Stimulated activated naive CD4-positive, alpha-beta T cell treated with Interleukin-2 at 50 U/mL for 16 hours (primary cell): ENCODE results near the gene CDH8.
"Not testable (repeated sequence)": the region's sequence is repeated elsewhere in the genome, so short reads cannot be mapped to it uniquely, and the experiment has no call there.

Experiments
- DNase-seq: peaks from one replicate; lab custom pipeline; 2025; lab: John Stamatoyannopoulos, UW

CDH8 gene

DNA sequence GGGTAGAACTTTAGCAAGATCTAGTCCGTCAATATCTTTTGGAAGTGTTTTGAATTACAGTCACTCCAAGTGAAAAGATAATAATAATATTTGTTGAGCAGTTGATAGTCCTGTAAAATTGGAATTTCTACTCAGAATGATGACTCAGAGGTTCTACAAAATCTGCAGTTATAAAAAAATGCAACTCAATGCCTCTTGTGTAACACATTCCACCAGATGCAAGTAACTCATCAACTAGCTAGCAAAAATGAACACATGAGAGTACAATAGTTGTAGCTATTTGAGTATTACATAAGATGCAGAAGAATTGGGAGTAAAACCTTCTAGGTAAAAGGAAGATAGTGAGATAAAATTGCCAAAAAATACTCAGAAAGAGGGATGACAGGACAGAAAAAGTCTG, 177.2 kb downstream of the CDH8 start:
- DNase-seq: no peak

DNA sequence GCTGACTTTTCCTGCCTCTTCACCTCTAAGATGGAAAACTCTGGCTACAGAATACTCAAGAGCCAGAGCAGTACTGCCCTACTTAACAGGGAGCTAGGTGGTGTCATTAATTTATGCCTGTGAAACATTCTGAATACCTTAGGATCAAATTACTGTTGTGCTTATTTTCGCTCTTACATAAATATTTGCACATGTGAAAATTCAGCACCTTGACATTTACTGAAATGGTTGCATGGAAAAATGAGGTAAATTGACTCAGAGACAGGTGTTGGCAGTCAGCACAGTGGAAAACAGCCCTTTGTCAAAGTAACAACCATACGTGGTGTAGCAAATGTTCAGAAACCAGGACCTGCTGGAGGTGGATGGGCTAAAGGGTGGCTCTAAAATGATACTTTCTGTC, 193.6 kb downstream of the CDH8 start:
- no peak for DNase-seq

DNA sequence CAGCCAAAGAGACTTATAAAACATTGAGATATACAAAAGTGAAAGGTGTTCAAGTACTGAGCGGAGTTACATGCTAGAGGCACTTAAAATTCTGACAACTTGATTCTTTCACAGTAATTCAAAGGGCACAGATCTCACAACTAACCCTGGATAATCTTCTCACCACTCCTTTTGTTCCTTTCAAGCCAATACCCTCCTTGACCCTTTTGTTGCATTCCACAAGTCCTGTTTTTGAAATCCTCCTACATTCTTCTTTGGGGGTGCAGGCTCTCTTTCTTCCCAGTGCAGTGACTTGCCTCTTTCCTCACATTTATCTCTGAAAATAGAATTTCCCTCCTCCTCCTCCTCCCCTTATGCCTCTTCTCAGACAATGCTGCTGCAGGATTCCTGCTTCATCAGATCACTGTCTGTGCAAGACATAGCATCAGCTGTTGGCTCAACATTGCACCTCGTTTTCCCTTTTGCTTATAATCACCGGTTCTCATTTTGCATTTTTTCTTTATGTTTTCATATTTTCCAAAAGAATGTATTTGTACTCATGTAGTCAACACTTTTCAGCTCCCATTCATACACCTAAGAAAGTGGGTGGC, 199.3 kb downstream of the CDH8 start:
- DNase-seq: no peak

DNA sequence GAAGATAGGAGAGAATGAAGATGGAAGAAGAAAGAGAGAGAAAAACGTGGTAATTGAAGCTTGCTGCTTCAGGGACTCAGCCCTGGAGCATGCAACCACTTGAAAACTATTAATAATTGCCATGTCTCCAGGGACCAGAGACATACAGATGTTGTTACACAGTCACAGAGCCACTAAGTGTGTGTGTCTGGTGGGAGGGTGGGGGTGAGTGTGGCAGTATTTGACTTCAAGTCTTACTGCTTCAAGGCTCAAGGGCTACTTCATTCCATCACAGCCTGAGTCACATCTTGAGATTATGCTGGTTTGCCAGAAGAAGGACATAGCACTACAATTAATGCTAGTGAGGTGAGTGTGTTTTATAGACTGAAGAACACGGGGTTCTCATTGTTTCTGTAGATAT, 202.2 kb downstream of the CDH8 start:
- no peak for DNase-seq

DNA sequence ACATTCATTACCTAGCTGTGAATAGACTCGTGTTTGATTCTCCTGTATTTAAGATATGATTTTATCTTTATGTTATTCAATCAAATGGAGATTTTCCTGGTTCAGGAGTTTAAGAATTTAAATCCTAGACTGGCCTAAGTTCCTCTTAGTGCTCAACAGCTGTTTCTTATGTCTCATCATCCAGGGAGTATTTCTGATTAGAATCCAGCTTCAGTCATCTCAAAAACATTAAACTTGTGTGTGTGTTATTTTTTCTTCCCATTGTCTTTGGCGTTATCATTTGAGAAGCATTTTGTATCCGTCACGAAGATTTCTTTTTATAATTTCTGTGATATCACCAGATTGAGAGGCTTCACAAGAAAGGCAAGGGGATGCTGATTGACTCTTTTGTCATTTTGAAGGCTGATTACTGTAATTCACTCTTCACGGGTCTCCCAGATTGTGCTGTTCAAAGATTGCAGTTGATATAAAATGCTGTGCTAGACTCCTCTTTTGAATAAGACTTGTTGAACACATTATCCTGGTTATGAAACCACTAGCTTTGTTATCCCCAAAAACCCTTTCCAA, 204.8 kb downstream of the CDH8 start:
- DNase-seq: no peak

DNA sequence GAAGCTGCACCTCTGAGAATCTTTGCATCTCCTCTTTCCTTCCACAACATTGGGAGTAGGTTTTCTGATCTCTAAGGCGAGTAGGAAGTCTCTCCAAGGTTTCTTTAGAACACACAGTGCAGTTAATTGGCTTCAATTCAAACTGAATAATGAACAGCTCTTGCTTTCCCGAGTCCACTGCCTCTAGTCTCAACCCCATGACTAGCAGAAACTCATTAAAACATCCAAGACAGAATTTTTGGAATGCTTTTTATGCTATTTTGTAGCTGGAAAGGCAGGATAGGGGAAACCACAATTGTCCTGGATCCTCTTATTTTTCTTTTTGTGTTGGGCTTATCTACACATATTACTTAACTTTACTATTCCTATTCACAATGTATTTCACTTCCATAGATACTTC, 206.6 kb downstream of the CDH8 start:
- DNase-seq: no peak

DNA sequence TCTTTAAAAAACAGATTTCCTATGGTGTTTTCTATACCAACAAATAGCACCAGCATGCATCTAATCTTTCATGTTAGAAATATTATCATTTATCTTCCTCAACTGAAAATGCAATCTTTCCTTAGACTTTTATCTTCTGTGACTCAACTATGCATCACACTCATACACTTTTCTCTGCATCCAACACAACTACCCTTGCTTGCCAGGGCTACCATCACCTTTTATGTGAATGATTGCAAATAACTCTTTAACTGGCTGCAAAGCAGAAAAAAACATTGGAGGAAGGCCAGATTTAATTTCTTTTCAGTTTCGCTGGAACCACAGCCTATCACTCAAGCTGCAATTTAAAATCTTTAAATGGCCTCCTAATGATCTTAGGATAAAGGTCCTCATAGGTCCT, 212.9 kb downstream of the CDH8 start:
- no peak for DNase-seq

DNA sequence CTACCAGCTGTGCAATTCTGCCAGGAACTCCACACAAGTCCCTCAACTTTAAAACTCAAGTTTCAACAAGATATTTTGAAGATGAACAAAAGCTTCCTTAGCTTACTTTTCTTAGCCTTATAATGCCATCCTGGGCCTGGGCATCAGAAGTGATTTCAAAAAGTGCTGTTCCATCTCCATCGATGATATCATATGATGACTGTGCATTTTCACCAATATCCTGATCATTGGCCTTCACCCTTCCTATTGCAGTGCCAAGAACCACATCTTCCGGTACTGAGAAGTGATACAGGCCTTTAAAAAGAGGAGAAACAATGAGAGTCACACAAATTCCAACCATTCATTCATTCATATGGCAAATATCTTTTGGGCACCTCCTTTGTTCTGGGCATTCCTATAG, 215.4 kb downstream of the CDH8 start:
- no peak for DNase-seq

DNA sequence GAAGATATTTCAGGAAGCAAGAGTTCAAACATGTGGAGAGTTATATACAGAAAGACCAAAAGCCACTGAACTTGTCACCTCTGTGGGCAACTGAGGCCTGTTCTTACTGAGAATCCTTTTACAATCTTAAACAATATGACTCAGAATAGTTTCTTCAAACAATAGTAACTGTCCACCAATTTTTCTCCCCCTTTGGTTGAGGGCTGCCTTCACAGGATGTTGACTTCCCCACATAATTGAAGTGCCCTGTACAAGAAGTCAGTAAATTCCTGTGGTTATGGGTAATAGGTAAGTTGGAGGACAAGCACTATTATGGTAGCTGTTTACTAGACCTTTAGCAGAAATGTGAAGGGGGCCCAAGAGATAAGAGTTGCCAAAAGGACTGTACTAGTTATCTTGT, 215.8 kb downstream of the CDH8 start:
- DNase-seq: no peak

DNA sequence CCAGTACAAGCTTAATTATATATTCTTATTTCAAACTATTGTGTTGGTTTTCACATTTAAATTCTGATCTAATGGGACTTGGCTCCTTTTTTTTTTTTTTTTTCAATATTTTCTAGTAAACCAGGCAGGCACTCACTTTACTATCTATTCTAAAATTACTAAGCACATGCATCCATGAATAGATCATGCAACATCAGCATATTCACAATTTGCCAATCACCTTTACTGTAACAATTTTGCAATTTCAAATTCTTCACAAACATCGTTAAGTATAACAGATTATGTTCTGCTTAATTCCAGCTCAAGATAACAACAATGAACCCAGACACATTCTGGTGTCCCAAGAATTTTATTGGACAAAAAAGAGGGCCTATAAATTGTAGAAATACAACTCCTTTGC, 217.4 kb downstream of the CDH8 start:
- no peak for DNase-seq

DNA sequence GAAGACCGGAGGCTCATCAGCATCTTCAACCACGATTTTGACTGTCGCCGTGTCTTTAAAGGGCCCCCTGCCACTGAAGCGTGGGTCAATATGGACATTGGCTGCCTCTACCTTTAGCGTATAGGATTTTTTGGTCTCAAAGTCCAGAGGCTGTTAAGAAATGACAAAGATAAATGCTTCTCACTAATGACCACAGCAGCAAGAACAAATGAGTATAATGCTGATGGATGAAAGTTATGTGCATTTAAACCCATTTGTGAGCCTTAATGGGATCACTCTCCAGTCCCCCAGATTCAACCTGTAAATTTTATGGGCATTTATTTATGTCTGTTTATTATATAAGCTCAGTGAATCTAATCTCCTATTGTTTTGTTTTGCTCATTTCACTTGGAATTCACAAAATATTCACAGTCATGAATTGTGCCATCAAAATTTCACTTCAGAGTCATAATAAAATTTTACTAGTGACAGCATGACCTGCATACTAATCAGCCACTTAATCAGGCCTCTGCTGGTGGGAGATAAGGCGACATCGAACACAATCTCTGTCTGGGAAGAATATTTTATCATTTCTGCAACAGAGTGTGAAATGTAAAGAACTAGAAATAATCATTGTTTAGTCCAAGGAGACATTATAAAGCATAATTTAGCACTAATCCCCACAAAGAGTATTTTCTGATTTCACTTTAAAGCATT, 218.5 kb downstream of the CDH8 start:
- DNase-seq: no peak

DNA sequence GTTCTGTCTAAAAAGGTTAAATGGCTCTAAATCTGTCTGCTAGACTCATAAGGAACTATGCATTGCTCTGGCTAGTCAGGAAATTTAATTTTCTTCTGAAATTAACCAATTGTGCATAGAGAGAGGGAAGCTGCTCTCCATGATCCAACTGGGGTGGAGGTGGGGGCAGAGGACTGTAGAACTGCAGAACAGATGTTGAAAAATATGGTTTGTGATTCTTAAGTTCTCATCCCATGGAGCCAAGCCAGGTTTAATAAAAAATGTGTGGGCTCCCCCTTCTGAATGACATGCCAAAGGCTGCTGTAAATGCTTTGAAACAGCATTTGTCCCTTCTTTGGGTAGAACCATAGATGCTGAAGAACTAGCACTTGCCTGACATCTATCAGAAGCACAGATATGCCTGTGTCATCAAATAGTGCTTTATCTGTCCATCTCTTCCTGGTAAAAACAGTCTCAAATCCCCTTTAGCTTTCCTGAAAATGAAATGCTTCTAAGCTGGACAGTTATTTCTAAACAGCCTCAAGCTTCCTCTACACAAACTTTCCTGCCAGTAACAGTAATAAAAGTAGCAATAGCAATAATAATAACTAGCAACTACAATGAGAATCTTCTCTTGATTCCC, 221.4 kb downstream of the CDH8 start:
- DNase-seq: no peak

DNA sequence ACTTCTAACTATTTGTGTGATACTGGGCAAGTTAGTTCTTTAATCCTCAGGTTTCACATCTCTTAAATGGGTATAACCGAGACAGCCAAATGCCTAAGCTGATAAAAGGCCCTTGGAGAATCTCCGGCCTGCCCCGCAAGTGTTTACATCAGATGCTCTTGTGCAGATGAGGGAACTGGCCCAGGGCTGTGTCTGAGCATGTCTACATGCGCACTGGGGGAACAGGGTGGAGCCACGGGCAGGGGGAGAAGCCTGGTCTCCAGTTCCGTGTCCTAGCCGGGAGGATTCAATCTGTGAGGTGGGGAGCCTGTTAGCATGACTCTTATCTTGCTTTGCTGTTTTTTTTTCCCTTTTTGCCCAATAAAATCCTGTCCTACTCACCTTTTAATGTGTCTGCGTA, 222.9 kb downstream of the CDH8 start:
- DNase-seq: no peak

DNA sequence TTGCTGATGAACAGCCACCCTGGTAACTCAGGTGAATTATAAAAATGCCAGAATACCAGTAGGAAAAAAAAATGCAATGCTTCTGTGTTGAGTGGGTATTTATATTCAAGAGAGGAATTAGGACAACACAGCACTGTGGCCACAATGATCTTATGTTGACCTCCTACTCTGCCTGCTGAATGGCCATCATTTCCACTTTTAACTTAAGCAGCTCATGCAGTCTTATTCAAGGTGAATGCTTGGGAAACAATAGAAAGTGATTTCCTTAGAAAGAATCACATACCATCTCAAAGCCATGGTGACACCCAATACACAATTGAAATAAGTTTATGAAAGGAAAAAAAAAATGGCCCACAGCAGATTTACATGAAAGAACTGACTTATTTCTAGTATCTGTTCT, 224.0 kb downstream of the CDH8 start:
- DNase-seq: no peak

DNA sequence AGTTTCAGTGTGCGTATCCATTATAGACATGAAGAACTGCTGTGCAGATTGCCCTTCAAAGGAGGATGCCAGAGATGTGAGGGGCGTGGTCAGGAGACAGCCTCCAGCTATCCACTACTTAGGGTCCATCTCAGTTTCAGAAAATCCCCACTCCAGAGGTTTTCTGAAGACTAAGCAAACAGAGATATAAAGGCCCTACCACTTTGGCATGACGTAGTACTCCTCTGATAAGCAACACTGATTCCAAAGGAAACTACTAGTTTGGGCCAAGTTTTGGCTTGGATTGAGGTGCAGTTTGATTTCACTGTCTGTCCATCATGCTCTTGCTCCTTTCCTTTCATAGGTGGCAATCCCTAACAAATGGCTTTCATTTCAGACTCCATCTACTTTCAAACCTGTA, 228.7 kb downstream of the CDH8 start:
- DNase-seq: no peak

DNA sequence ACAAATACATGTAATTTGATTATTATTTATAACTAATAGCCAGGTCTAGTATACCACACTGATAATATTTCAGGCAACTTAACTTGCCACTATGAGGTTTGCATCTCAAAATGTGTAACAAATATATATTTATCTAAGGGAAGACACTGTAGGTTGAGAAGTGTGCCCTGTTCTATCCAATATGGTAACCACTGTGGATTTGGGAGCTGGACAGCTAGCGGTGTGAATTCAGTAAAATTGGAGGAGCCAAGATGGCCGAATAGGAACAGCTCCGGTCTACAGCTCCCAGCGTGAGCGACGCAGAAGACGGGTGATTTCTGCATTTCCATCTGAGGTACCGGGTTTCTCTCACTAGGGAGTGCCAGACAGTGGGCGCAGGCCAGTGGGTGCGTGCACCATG, 235.0 kb downstream of the CDH8 start:
- not testable (repeated sequence) for DNase-seq

DNA sequence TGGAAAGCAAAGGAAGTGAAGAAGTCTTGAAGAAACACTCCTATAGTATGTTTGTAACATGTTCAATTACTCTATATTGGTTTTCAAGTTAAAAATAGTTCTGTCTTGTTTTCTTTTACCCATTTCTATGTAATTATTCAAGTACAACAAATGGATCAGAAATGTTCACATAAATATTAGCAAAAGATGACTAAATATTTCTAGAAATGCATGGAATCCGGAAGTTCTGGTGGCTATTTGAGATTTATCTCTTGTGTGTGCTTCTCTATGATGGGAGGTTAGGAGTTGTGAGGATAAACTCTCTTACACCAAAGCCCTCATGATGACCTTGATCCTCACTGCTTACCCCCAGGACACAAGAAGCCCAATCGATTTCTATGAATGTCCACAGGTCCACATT, 237.5 kb downstream of the CDH8 start:
- DNase-seq: no peak

DNA sequence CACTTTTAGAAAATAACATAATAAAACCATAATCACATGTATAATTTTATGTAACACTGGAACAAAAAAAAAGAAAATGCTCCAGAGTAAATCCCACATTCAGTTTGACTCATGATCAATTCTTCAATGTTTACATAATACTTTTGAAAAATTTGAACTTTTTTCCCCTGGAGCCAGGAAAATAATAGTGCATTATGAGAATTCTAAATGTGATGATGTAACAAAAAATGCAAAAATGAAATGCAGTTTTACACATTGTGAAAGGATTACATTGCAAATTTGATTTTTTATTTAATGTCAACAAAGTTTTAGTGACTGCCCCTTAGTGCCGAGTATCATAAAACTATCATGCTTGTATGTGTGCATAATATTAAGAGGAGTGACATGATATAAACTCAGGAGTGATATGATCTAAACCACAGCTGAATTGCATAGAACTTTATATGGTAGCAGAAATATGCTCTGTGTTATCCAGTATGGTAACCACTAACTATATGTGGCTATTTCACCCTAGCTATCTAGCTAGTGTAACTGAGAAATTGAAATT, 238.2 kb downstream of the CDH8 start:
- DNase-seq: no peak

DNA sequence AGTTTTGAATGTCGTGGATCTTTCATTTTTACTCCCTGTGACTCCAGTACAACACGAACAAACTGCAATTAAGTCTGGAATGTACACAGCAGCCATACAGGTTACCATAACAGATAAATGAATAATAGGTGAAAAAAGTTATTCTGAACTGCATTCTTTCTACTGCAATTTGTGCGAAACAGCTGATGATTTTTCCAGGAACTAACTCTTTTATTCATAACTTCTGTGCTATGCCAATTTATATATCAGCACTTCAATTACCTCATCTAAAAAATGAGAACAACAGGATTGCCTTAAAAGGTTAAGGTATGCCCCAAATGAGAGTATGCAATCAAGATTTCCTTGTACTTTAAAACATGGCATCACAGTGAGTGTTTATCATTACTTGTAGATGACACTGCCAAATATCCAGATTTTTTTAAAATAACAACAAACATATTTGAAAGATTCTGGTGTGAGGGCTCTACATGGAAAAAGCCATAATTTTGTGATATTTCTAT, 238.9 kb downstream of the CDH8 start:
- no peak for DNase-seq

DNA sequence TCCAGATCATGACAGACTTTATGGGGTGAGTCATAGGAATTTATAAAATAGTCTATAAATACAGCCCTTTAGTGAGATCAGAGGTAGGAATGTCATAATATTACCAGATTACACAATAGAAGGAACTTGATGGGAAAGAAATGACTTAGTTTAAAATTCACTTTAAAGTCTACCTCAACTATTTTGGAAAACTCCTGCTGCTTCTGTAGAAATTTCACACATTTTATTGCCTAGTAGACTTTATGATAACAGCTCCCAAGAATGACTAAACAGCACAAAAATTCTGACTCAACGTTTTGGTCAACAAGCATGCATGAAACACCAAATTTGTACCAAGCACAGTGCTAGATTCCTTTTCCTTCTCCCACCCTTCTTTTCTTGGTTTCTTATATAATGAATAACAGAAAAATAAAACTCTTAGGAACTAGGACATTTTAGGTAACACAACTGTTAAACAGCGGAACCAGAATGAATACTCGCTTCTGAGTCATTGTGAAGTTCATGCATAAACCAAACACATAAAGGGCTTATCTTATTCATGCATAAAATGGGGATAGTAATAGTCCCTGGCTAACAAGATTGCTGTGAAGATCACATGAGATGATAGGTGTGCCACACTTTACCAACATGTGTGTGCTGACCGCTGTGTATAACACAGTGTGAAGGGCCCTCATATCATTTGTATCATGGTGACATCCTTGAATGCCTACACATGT, 243.9 kb downstream of the CDH8 start:
- no peak for DNase-seq

DNA sequence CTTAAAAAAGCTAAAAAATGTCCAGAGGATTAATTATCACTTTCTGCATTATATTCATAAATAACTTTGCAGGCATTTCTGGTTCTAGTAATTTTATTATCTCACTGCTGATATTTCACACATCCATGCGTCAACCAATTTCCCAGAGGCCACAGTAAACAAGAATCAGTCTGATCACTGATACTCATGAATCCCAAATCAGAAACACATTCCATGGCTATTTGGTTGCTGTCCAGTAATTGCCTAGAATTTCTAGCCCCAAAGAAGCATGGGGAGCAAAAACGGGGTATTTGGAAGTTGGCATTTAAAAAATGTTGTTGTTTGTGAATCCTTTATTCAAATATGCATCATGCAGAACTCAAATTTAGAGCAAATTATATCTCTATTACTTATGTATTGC, 244.8 kb downstream of the CDH8 start:
- no peak for DNase-seq

DNA sequence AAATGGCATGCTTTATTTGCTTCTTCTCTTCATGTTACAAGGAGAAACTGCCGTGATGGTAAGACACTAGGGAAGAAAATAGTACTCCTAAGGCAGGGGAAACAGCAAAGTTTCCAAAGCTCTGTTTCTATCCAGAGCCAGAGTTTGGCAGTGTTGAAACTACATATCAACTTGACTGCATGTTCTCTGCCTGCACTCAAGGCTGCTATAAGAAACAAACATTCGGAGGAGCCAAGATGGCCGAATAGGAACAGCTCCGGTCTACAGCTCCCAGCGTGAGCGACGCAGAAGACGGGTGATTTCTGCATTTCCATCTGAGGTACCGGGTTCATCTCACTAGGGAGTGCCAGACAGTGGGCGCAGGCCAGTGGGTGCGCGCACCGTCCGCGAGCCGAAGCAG, 254.4 kb downstream of the CDH8 start:
- DNase-seq: not testable (repeated sequence)
